ENCODE results near the gene CD27.
A peak's percentile ranks its signal among the peaks of the same experiment; 100 is the strongest.
"Not testable (repeated sequence)": the region's sequence is repeated elsewhere in the genome, so short reads cannot be mapped to it uniquely, and the experiment has no call there.

CD27 gene

DNA sequence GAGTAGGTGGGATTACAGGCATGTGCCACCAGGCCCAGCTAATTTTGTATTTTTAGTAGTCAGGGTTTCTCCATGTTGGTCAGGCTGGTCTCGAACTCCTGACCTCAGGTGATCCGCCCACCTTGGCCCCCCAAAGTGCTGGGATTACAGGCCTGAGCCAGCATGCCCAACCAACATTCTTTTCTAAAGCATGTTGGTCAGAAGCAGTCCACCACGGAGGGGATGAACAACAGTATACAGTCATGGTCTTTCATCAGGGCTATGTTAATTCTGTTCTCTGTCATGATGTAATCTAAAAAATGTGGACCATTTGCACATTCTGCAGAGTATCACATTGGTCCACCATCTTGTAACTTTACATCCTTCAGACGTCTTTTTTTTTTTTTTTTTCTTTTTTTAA lies 44.7 kb downstream of the CD27 start:
- no peak for DNase-seq

DNA sequence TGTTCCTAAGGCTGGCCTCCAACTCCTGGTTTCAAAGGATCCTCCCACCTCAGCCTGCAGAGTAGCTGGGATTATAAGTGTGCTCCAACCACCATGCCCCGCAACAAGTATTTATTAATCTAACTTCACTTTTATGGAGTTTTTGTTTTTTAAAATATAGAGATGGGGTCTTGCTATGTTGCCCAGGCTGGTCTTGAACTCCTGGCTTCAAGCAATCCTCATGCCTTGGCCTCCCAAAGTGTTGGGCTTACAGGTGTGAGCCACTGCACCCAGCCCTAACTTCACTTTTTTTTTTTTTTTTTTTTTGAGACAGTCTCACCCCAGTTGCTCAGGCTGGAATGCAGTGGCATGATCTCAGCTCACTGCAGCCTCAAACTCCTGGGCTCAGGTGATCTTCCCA lies 45.9 kb downstream of the CD27 start:
- not testable (repeated sequence) for DNase-seq

- DNase-seq = peak; percentile 90
Observed at GRCh38 chr12:6492838-6493496, 48.2 kb downstream of the CD27 start, which contains the start of gene MRPL51. TSS of gene MRPL51 (minus strand) at chr12:6493262. CDS start at chr12:6493136, 126 bp downstream.

- peak; percentile 74 for DNase-seq
Observed at GRCh38 chr12:6493497-6494257, 48.9 kb downstream of the CD27 start, which contains the start of gene NCAPD2. TSS of gene NCAPD2 (plus strand) at chr12:6494102. CDS start at chr12:6495099, 997 bp downstream.

DNA sequence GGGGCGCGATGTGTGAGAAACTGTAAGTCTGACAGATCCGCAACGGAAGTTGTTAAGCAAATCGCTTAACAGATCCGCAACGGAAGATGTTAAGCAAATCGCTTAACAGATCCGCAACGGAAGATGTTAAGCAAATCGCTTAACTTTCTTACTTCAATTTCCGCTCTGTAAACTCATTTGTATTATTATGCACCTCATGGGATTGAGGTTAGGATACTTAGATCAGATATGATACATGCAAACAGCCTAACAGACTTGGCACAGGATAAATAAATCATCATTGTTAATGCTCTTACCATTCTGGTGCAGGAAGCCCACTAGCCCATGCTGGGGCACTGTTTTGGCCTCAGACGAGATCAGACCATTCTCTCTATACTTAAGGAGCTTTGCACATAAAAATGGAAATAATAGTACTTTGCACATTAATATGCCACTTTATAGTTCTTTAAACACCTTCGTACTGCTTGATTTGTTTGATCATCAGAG lies 49.5 kb downstream of the CD27 start:
- no peak for DNase-seq

DNA sequence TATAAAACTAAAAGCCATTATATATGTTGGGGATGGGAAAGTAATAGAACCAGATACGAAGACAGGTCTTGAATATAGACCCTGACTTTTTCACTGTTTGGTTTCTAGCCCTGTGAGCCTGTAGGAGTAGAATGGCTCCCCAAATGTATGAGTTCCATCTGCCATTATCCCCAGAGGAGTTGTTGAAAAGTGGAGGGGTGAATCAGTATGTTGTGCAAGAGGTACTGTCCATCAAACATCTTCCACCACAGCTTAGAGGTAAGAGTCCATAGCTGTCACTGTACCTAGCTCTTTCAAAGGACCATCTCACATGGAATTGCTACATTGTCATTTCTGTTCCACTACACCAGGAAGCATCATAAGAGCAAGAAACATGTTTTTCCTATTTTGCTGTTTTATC lies 50.2 kb downstream of the CD27 start:
- DNase-seq = no peak

DNA sequence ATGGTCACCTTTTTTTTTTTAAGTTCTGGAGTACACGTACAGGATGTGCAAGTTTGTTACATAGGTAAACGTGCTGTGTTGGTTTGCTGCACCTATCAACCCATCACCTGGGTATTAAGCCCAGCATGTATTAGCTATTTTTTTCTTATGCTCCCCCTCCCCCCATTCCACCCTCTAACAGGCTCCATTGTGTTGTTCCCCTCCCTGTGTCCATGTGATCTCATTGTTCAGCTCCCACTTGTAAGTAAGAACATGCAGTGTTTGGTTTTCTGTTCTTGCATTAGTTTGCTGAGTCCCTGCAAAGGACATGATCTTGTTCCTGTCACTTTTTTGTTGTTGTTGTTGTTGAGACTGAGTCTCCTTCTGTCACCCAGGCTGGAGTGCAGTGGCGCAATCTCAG lies 52.5 kb downstream of the CD27 start:
- not testable (repeated sequence) for DNase-seq

DNA sequence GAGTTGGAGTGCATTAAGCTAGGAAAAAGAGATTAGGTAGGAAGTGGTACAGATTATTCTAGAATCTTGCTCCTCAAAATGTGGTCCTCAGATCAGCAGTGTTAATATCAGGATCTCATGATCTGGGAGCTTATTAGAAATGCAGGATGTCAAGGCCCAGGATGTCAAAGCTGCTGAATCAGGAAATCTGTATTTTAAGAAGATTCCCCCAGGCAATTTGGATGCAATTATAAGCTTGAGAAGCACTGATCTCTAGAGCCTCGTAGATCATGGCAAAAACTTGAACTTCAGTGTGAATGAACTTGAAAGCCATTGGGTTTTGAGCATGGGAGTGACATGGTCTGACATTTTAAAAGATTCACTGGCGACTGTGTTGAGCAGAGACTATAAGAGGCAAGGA lies 55.7 kb downstream of the CD27 start:
- no peak for DNase-seq

Measured in GOT3 (cell line).